Ascending aorta (tissue), 2 donors: ENCODE results near the gene PDXP. TPM values are rescaled to one million over a fixed set of nuclear protein-coding genes. Genes with fewer than 3 reads are reported as not detected.

Experiments used
- DNase-seq, 2 donors: peaks; one replicate each; pipeline ENCODE4 v3.0.0-alpha.2; 2019; ENCODE audit warnings: low spot score in 2 of 2
- H3K27ac ChIP-seq, 2 donors: fragments of 200-600 bp; sonication (generic); one replicate each; pipeline ENCODE4 v1.5.1; 2016 to 2017; ENCODE audit warnings: mild to moderate bottlenecking in 1 of 2
- H3K27me3 ChIP-seq: fragments of 200-600 bp; sonication (generic); one replicate; pipeline ENCODE4 v1.5.1; 2017
- H3K36me3 ChIP-seq, 2 donors: fragments of 200-600 bp; sonication (generic); one replicate each; pipeline ENCODE4 v1.5.1; 2016
- H3K4me1 ChIP-seq, 2 donors: fragments of 200-600 bp; sonication (generic); one replicate each; pipeline ENCODE4 v1.5.1; 2016 to 2017; ENCODE audit warnings: mild to moderate bottlenecking in 1 of 2
- H3K4me3 ChIP-seq, 2 donors: fragments of 200-600 bp; sonication (generic); one replicate each; pipeline ENCODE4 v1.5.1; 2016 to 2017; ENCODE audit warnings: mild to moderate bottlenecking in 1 of 2
- H3K9me3 ChIP-seq, 2 donors: fragments of 200-600 bp; sonication (generic); one replicate each; pipeline ENCODE4 v1.5.1; 2016
- intact Hi-C: fragments of 100-400 bp; cut with DNase I; formaldehyde crosslinking; loops from one replicate; pipeline ENCODE4 v1.15.1; 2023
- total RNA-seq: library from RNA; depleted of rRNA; stranded (reverse); fragments of >200 nt; gene quantifications from one replicate; pipeline ENCODE4 v1.1.0, GENCODE V29; 2016
- TF ChIP-seq, protein P1 (sequence below), 3 experiments: fragments of 200-600 bp in 2 of 3; fragments of 450-650 bp in 1 of 3; sonication (generic) in 2 of 3; IDR thresholded peaks; one replicate each; pipeline ENCODE4 v1.5.1; 2016 to 2019; ENCODE audit warnings: antibody characterized with exemption in 3 of 3, mild to moderate bottlenecking in 1 of 3, moderate library complexity in 1 of 3

The PDXP gene
- total RNA-seq, 1 donor from 2014 or later = 10.6 TPM

DNA sequence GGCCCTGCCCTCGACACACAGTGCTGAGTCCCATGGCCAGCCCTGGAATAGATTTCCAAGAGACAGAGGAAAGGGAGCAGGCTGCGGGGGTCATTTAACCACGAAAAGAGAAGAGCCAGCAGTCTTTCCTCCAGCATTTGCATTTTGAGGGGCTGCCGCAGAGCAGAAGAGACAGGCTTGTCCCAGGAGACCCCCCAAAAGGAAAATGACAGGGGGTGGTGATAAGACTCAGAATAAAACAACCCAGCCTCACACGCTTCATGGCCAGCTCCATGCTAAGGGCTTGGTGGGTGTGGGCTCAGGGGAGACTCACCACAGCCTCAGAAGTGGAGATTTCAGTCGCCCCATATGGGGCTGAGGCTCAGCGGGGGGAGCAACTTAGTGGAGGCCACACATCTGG is 55.2 kb downstream of the PDXP start:
- Histone ChIP-seq H3K36me3 (no peaks in the 10 kb centered on the region), H3K4me1 (no peaks in the 10 kb centered on the region), H3K9me3 (no peaks in the 10 kb centered on the region), H3K27me3 (no peaks in the 10 kb centered on the region), H3K4me3 (no peak overlapping the region), H3K27ac (no peak overlapping the region)
- intact Hi-C loops = no loop called here
- DNase-seq = no peak
- TF ChIP-seq, protein P1, sequence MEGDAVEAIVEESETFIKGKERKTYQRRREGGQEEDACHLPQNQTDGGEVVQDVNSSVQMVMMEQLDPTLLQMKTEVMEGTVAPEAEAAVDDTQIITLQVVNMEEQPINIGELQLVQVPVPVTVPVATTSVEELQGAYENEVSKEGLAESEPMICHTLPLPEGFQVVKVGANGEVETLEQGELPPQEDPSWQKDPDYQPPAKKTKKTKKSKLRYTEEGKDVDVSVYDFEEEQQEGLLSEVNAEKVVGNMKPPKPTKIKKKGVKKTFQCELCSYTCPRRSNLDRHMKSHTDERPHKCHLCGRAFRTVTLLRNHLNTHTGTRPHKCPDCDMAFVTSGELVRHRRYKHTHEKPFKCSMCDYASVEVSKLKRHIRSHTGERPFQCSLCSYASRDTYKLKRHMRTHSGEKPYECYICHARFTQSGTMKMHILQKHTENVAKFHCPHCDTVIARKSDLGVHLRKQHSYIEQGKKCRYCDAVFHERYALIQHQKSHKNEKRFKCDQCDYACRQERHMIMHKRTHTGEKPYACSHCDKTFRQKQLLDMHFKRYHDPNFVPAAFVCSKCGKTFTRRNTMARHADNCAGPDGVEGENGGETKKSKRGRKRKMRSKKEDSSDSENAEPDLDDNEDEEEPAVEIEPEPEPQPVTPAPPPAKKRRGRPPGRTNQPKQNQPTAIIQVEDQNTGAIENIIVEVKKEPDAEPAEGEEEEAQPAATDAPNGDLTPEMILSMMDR (IDR thresholded peaks at IDR 0.05) = no peak

DNA sequence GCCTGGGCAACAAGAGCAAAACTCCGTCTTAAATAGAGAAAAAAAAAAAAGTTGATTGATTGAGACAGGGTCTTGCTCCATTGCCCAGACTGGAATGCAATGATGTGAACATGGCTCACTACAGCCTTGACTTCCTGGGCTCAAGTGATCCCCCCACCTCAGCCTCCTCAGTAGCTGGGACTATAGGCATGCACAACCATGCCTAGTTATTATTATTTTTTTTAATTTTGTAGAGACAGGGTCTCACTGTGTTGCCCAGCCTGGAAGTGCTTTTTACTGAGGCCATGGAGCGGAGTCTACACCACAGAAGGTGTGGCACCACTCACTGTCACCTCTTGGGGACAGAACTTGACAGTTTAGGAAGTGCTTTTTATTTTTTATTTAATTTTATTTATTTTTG is 56.1 kb downstream of the PDXP start:
- Histone ChIP-seq H3K36me3 (no peaks in the 10 kb centered on the region), H3K27me3 (no peaks in the 10 kb centered on the region), H3K9me3 (no peaks in the 10 kb centered on the region), H3K27ac (no peak overlapping the region), H3K4me3 (no peak overlapping the region), H3K4me1 (no peaks in the 10 kb centered on the region)
- intact Hi-C loops = no loop called here
- no peak for DNase-seq
- TF ChIP-seq, protein P1 (IDR thresholded peaks at IDR 0.05) = no peak

DNA sequence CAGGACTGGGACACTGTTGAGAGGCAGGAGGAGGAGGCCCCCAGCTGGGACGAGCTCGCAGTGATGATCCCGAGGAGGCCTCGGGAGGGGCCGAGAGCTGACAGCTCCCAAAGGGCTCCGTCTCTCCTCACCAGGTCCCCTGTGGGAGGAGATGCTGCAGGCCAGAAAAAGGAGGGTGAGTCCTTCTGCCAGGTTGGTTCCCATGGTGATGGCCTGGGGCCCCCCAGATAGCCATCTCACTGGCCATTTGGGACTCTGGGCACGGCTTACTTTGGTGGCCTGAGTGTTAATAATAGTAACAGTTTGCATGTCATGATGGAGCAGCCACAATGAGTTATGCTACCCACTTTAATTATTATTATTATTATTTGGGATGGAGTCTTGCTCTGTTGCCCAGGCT is 57.2 kb downstream of the PDXP start:
- H3K36me3 ChIP-seq = no peaks in the 10 kb centered on the region
- DNase-seq = no peak
- TF ChIP-seq, protein P1 (IDR thresholded peaks at IDR 0.05) = no peak
- no peaks in the 10 kb centered on the region for H3K9me3 ChIP-seq
- intact Hi-C loops = no loop called here
- no peak overlapping the region for H3K27ac ChIP-seq
- H3K27me3 ChIP-seq = no peaks in the 10 kb centered on the region
- no peak overlapping the region for H3K4me3 ChIP-seq
- H3K4me1 ChIP-seq = no peaks in the 10 kb centered on the region

Other genes with a start within 250 kb of the PDXP start
- not detected for gene ELFN2, start 231.2 kb upstream of the PDXP start, total RNA-seq
- gene MFNG, start 172.3 kb upstream of the PDXP start, total RNA-seq = 101 TPM
- gene CARD10, start 139.3 kb upstream of the PDXP start, total RNA-seq = 21.0 TPM
- gene CDC42EP1, start 98.2 kb upstream of the PDXP start, total RNA-seq = 100 TPM
- gene LGALS2, start 78.6 kb upstream of the PDXP start, total RNA-seq = not detected
- 53.5 TPM for gene GGA1, start 49.9 kb upstream of the PDXP start, total RNA-seq
- gene SH3BP1, start 19.1 kb upstream of the PDXP start, total RNA-seq = 33.7 TPM
- 2,009 TPM for gene LGALS1, start 16.9 kb downstream of the PDXP start, total RNA-seq
- gene NOL12, start 27.6 kb downstream of the PDXP start, total RNA-seq = 4.0 TPM
- gene TRIOBP, start 38.3 kb downstream of the PDXP start, total RNA-seq = 253 TPM
- gene GCAT, start 149.2 kb downstream of the PDXP start, total RNA-seq = 4.5 TPM
- not detected for gene GALR3, start 164.7 kb downstream of the PDXP start, total RNA-seq
- gene ANKRD54, start 185.6 kb downstream of the PDXP start, total RNA-seq = 61.8 TPM
- gene EIF3L, start 190.7 kb downstream of the PDXP start, total RNA-seq = 256 TPM
- gene MICALL1, start 247.6 kb downstream of the PDXP start, total RNA-seq = 43.9 TPM